NCI-H1417 (cell line): ENCODE data around the gene NOD1.
"Not testable (repeated sequence)": the region's sequence is repeated elsewhere in the genome, so short reads cannot be mapped to it uniquely, and the experiment has no call there.

Source experiments
- DNase-seq, 3 experiments: peaks; one replicate each; lab custom pipeline; 2025; lab: John Stamatoyannopoulos, UW

The NOD1 gene

DNA sequence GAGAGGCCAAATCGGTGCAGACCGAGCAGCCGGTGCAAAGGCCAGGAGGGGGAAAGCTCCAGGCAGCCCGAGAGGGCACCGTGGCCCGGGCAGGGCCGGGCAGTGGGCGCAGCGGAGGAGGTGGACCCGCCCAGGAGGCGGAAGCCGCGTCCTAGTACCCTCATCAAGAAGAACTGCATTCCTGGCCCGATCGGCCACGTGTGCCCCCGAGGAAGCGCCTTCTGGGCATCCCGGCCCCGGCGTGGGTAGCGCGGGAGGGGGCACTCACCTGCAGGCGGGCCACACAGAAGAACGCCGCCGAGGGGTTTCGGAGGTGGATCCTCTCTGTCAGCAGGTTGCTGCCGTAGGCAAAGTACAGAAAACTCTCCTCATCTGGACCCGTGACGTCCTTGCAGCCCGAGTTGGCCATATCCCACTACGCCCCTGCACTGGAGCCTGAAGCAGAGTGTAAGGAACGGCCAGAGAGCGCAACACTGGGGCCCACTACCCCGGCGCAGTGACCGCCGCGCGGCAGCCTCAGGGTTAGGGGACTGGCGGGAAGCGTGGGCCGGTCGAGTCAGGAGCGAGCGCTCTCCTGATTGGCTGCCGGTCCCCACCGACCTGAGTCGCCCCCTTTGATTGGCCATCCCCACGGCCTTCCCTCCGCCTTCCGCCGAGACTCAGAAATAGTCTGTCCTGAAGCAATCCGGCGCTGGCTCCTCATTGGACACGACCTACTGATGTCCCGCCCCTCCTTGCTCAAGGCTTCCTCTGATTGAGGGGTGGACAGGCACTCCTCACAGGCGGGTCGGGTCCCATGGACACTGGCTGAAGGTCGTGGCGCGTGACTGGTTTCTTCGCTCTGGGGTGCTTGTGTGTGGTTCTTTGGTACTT is 26.0 kb upstream of the NOD1 start, which contains the start of gene GGCT:
Gene GGCT (minus strand): TSS at position 529 of the 873 bp plus-strand sequence. CDS start 120 bp downstream, at position 409.
- DNase-seq, result peak; percentile 97 to 100 (median 99)

DNA sequence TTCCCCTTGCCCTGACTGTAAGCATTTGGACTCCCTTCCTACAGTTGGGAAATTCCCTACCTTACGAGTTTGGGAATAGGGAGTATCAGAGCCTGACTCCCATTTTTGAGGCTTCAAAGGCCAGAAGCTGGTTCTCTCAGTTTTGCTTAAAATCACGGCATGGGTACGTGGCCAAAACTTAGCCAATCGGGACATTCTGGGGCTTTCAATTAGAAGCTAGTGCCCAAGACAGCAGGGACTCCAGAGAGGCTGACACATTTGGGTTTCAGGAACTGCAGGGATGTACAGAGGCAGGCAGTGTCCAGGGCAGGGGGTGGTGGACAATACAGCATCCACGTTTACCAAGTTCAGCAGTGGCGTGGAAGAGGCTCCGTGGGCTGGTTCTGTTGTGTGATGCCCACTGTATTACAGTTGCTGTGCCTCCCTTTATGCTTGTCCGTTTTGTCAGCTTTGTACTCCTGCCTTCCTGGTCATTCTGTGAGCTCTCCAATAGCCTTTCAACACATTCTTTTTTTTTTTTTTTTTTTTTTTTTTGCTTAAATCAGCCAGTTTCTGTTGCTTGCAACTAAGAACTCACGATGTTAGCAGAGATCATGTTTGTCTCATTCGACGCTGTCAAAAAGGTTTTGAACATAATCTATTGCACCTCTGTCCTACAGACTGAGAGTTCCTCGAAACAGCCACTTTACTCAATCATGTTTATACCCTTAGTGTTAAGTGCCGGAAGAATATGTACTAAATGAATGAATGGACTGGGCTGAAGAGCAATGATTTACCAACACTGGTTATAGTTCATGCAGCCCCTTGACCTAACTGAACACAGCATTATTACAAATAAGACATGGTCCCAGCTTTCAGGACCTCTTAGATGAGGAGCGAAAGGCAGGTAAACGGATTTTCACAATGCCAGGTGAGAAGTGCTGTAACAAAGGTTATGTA is 25.0 kb upstream of the NOD1 start:
- DNase-seq, result no peak

- no peak for DNase-seq
Observed at GRCh38 chr7:30502470-30503251, 24.1 kb upstream of the NOD1 start.

DNA sequence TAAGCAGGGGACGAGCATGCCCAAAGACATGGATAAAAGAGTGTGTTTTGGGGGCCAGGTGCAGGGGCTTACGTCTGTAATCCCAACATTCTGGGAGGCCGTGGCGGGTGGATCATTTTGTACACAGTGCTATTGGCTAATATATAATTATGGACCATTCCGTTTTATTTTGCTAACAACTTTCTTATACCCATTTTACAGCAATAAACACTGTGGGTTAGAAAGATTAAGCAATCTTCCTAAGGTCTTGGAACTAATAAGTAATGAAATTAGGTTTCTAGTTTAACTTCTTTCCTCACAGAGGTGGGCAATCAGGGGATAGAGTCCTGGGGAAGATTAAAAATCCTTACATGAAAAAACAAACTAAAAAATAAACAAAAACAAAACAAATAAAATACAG is 22.7 kb upstream of the NOD1 start:
- no peak for DNase-seq

DNA sequence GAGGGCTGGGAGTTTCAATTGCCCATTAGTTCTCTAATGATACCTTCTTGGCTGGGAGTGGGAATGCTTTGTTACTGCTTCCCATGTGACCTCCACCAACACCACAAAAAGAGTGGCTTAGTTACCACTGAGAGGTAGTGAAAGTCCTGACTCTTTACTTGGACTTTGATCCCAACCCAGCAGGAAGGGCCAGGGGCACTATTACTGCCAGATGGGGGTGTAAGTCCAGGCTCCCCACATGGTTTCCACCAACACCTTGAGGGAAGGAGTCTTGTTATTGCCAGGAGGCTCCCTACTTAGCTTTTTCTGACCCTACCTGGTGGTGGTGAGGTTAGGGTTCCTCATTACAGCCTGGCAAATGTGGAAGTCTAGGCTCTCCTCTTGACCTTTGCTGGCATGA is 14.6 kb upstream of the NOD1 start:
- no peak for DNase-seq

- DNase-seq, result no peak
Observed at GRCh38 chr7:30491417-30491816, 12.8 kb upstream of the NOD1 start.

- no peak for DNase-seq
Observed at GRCh38 chr7:30487371-30487770, 8.8 kb upstream of the NOD1 start.

DNA sequence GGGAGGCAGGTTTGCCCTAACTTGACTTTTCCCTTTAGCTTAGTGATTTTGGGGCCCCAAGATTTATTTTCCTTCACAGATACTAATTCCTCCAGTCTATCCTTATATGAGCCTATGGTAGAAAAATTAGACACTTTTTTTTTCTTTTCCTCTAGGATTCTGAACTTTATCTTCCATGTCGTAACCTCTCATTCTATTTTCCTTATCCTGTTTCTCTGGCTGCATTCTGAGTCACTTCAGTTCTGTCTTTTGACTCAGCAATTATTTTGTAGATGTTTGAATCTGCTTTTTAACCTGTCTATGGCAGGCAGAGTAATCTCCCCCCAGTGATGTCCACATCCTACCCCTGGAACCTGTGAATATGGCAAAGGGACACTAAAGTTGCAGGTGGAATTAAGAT is 7.1 kb upstream of the NOD1 start:
- DNase-seq, result no peak

GRCh38 chr7:30481416-30481815 is 2.8 kb upstream of the NOD1 start:
- not testable (repeated sequence) for DNase-seq

DNA sequence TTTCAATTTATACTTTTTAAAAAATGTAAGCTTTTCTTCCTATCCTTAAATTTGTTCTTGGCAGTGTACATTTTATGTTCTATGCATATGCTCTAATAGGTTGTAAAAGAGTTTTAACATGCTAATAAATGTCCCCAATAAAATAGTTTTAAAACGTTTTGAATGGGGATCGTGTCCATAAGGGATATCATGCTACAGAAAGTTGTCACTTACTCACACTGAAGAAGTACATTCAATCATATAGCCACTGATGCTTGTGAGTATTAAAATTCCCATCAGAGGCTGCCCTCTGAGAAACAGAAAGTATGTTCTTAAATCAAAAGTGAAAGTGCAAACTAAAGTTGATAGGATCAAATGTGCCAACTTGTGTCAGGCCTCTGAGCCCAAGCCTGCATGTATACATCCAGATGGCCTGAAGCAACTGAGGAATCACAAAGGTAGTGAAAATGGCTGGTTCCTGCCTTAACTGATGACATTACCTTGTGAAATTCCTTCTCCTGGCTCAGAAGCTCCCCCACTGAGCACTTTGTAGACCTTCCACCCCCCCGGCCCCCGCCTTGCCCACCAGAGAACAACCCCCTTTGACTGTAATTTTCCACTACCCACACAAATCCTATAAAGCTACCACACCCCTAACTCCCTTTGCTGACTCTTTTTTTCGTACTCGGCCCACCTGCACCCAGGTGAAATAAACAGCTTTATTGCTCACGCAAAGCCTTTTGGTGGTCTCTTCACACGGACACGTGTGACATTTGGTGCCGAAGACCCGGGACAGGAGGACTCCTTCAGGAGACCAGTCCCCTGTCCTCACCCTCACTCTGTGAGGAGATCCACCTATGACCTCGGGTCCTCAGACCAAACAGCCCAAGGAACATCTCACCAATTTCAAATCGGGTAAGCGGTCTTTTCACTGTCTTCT is 877 bp upstream of the NOD1 start:
- DNase-seq, result peak in 1 of 3 experiments; percentile 52

DNA sequence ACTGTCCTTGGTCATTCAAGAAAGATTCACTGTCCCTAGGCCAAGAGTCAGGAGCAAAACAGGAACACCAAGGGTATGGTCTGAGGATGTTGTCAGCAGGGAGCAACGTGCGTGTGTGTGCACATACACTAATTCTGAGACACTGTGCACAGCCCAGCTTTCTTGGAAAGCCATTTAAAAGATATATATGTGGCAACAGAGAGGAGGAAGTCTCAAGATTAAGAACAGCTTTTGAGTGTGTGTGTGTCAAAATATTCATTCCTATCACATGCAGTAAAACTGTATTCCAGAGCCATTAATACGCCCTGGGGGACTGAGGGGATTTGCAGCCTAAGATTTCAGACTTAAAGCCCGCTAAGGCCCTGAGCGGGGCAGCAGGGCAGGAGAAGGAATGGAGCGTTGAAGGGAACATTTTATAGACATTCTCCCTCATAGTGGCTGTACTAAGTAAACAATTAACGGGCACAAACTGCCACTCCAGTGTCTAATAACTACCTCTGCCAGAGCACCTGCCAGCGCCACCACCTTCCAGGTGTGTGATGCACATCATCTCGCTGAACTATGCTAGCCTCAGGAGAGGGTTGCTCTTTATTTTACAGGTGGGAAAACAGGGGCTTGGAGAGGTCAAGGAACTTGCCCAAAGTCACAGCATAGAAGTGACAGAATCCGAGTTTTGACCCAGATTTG is 2.0 kb downstream of the NOD1 start:
- peak; percentile 52 to 94 (median 86) for DNase-seq

DNA sequence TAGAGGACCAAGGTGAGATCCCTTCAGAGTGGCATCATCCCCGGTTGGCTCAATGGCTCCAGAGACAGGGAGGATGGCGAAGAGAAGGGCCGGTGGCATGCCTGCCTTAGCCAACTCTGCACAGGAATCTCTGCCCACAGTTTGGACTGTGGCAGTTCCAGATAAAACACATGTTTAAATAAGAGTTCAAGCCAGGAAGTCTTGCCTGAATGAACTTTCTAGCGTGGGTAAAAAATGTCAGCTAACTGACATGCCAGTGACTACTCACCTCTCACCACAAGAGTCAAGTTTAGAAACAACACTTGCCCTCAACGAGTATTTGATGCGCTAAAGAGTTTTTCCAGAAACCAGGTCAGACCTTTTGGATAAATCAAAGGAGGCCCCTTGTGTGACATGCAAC is 3.0 kb downstream of the NOD1 start:
- DNase-seq, result no peak

GRCh38 chr7:30474893-30475292 is 3.7 kb downstream of the NOD1 start:
- DNase-seq, result no peak

DNA sequence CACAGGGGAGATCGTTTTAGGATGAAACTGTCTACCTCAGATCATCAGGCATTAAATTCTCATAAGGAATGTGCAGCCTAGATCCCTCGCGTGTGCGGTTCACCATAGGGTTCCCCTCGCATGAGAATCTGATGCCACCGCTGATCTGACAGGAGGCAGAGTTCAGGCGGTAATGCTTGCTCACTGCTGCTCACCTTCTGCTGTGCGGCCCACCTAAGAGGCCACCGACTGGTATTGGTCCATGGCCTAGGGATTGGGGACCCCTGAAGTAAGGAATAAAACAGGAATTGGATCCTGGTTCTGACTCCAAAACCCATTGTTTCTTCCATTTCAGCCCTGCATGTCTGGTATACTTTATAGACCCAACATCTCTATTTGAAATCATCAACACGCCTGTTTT is 4.1 kb downstream of the NOD1 start:
- DNase-seq, result no peak

GRCh38 chr7:30473903-30474302 is 4.7 kb downstream of the NOD1 start:
- no peak for DNase-seq

DNA sequence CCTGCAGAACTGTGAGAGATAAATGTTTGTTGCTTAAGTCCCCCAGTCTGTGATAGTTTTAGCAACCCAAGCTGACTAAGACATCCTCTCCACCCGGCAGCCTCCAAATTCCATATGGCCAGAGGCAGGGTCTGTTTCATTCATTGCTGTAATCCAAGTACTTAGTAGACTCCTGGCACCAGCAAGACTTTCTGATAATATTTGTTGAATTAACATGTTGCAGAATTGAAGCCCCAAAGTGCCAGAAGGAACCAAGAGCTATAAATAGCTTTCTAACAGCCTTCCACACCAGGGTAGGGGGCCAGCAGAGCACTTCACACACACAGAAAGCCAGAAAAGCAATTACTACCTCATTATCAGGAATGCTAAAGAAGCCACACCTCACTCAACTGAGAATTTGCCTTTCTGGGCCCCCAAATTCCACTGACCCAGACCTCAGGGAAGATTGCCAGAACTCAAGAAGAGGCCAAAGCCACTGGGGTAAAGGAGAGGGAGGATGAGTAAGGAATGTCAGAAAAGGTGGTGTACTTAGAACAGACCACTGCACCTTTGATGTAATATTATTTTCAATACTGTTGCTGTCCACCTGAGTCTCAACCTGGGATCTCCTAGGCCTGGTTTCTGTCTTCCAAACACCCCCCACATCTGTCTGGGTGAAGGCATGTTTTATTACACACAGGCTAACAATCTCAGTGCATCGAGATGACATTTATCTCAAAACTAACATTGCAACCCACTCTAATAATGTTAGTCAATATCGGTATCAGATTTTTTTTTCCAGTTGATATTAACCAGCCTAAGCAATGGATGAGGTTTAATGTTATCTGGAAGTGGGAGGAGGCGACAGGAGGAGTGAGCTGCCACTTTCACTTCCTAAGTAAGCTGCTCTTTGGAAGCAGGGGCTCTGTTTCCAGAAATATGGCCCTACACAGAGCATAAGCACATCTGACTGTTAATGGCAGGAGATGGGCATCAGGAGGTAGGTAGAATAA is 5.5 kb downstream of the NOD1 start:
- DNase-seq, result no peak

- no peak for DNase-seq
Observed at GRCh38 chr7:30472081-30472783, 6.4 kb downstream of the NOD1 start.

- no peak for DNase-seq
Observed at GRCh38 chr7:30471205-30471604, 7.4 kb downstream of the NOD1 start.
